OCI-M2 (cell line): ENCODE results near the gene KIAA1958.

Experiments
- DNase-seq: peaks from one replicate; lab custom pipeline; 2025; ENCODE audit not compliant: unreplicated experiment; lab: John Stamatoyannopoulos, UW

KIAA1958 gene

GRCh38 chr9:112486221-112487007 is at the start of gene KIAA1958:
TSS of gene KIAA1958 (plus strand) at chr9:112486827. CDS start at chr9:112574081, 87,254 bp downstream.
- DNase-seq: no peak

- no peak for DNase-seq
These were observed 49.2 kb upstream of the KIAA1958 start for GRCh38 chr9:112437406-112437805.

- no peak for DNase-seq
These were observed 47.5 kb upstream of the KIAA1958 start for GRCh38 chr9:112439171-112439570.

- DNase-seq: no peak
These were observed 46.8 kb upstream of the KIAA1958 start for GRCh38 chr9:112439825-112440224.

- no peak for DNase-seq
These were observed 43.4 kb upstream of the KIAA1958 start for GRCh38 chr9:112443200-112443599.

- DNase-seq: no peak
These were observed 43.0 kb upstream of the KIAA1958 start for GRCh38 chr9:112443636-112444035.

- DNase-seq: no peak
These were observed 41.4 kb upstream of the KIAA1958 start for GRCh38 chr9:112445196-112445595.

GRCh38 chr9:112446080-112446479 is 40.5 kb upstream of the KIAA1958 start:
- no peak for DNase-seq

- DNase-seq: no peak
These were observed 40.1 kb upstream of the KIAA1958 start for GRCh38 chr9:112446526-112446925.

GRCh38 chr9:112447283-112447761 is 39.3 kb upstream of the KIAA1958 start:
- DNase-seq: no peak

- DNase-seq: no peak
These were observed 23.8 kb upstream of the KIAA1958 start for GRCh38 chr9:112462855-112463254.

GRCh38 chr9:112465352-112465751 is 21.3 kb upstream of the KIAA1958 start:
- no peak for DNase-seq

- no peak for DNase-seq
These were observed 13.6 kb upstream of the KIAA1958 start for GRCh38 chr9:112472996-112473395.

- no peak for DNase-seq
These were observed 12.6 kb upstream of the KIAA1958 start for GRCh38 chr9:112473986-112474385.

- no peak for DNase-seq
These were observed 11.3 kb upstream of the KIAA1958 start for GRCh38 chr9:112475318-112475717.

- DNase-seq: no peak
These were observed 9.3 kb upstream of the KIAA1958 start for GRCh38 chr9:112477330-112477729.

- no peak for DNase-seq
These were observed 7.4 kb upstream of the KIAA1958 start for GRCh38 chr9:112479221-112479620.

GRCh38 chr9:112484607-112485006 is 2.0 kb upstream of the KIAA1958 start:
- no peak for DNase-seq

GRCh38 chr9:112485574-112485973 is 1.1 kb upstream of the KIAA1958 start:
- no peak for DNase-seq

GRCh38 chr9:112487008-112487798 is 576 bp downstream of the KIAA1958 start:
- no peak for DNase-seq

- no peak for DNase-seq
These were observed 1.2 kb downstream of the KIAA1958 start for GRCh38 chr9:112487799-112488340.

- DNase-seq: no peak
These were observed 2.5 kb downstream of the KIAA1958 start for GRCh38 chr9:112489039-112489546.
